Fibroblast of pulmonary artery (primary cell): ENCODE results near the gene GART.
A peak's percentile ranks its signal among the peaks of the same experiment; 100 is the strongest.

Source experiments
- DNase-seq: peaks from one replicate; pipeline ENCODE4 v3.0.0-alpha.2; 2010; ENCODE audit warnings: low read depth
- H3K4me3 ChIP-seq: replicated peaks from 2 replicates; pipeline ENCODE4 v1.5.1; 2011; ENCODE audit warnings: low read depth, mild to moderate bottlenecking, control low read depth, low read length, moderate library complexity
- CTCF ChIP-seq: IDR thresholded peaks from 2 replicates; pipeline ENCODE4 v1.5.1; 2011; ENCODE audit warnings: mild to moderate bottlenecking, control low read depth, low read length, inconsistent platforms; ENCODE audit errors: missing control alignments

Gene GART

DNA sequence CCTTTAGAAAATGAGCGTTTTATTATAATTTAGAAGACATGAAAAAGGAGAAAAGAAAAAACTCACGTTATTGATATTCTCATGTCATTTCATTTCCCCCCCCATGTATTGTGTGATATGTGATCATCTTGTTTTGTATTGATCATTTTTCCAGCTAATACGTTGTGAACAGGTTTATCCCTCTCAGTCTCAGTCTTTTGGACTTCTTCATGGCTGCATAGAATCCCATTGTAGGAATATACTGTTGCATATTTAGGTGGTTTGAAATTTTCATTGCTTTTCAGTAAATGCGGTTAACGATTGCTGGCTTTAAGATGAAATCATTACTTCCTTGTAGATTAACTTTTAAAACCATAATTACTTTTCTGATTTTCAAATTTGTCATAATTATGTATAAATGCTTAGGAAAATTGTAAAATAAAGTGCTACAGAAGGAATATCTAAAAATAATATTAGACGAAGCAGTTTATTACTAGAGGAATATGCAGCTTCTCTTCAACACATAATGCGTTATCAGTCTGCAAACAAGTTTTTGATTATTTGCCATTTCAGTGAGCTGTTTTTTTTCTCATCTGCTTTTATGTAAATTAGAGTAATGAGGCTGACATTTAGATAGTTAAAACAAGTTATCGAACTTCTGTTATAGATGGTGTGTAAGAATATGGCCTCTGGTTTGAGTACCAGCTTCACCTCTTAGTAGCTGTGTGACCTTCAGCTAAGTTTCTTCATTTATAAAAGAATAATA is 2.7 kb upstream of the GART start:
- peak overlapping the region; percentile 92 for H3K4me3 ChIP-seq
- no peak for TF ChIP-seq CTCF
- no peak for DNase-seq

- DNase-seq: no peak
- peak overlapping the region; percentile 92 for H3K4me3 ChIP-seq
- TF ChIP-seq CTCF: no peak
These were observed 1.7 kb upstream of the GART start for GRCh38 chr21:33543505-33544129.

- DNase-seq: peak; percentile 99
- H3K4me3 ChIP-seq: peak within 1 kb of the TSS; percentile 92
- TF ChIP-seq CTCF: no peak
These were observed 955 bp upstream of the GART start, which contains the start of gene SON for GRCh38 chr21:33542640-33543504. TSS of gene SON (plus strand) at chr21:33543038. CDS start at chr21:33543093, 55 bp downstream.

- peak; percentile 17 for DNase-seq
- H3K4me3 ChIP-seq: peak overlapping the region; percentile 92
- TF ChIP-seq CTCF: no peak
These were observed 709 bp downstream of the GART start for GRCh38 chr21:33541105-33541711.

- peak overlapping the region; percentile 92 for H3K4me3 ChIP-seq
- DNase-seq: no peak
- no peak for TF ChIP-seq CTCF
These were observed 1.2 kb downstream of the GART start for GRCh38 chr21:33540711-33541104.

DNA sequence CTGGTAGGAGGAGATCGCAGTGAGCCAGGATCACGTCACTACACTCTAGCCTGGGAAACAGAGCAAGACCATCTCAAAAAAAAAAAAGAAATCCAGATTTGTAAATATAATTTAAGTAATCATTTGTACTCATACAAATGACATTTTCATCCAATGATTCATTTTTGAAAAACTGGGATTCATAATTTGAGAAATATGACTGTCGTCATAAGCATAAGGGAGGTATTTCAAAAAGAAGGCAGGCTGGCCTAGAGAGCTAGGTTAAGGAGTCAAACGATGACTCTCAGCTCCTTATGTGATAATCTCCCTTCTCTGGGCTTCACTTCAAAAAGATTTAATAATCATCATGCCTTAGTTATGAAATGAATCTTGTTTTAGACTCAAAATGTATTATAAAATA is 2.3 kb downstream of the GART start:
- H3K4me3 ChIP-seq: no peak overlapping the region
- DNase-seq: peak; percentile 27
- no peak for TF ChIP-seq CTCF
